HG02840 (cell line): Measurements from ENCODE around the gene KLK1.

ENCODE experiments used
- ATAC-seq: cut with Tn5 transposase; IDR thresholded peaks from one replicate; pipeline ENCODE4 v1.9.1; 2021; ENCODE audit warnings: mild to moderate bottlenecking, moderate library complexity, moderate number of reproducible peaks; ENCODE audit not compliant: unreplicated experiment, low FRiP score

KLK1 gene

GRCh38 chr19:50823389-50824042 lies at the start of gene KLK1:
Gene KLK1, minus strand, starts transcription at chr19:50823787. Its CDS starts 39 bp downstream, at chr19:50823748.
- no peak for ATAC-seq

GRCh38 chr19:50873056-50873455 lies 49.5 kb upstream of the KLK1 start, which contains the start of gene KLK2:
Gene KLK2, plus strand, starts transcription at chr19:50873439. Its CDS starts 35 bp downstream, at chr19:50873474.
- no peak for ATAC-seq

GRCh38 chr19:50870417-50871089 lies 47.0 kb upstream of the KLK1 start:
- no peak for ATAC-seq

DNA sequence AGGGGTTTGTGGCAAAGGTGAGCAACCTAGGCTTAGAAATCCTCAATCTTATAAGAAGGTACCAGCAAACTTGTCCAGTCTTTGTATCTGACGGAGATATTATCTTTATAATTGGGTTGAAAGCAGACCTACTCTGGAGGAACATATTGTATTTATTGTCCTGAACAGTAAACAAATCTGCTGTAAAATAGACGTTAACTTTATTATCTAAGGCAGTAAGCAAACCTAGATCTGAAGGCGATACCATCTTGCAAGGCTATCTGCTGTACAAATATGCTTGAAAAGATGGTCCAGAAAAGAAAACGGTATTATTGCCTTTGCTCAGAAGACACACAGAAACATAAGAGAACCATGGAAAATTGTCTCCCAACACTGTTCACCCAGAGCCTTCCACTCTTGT lies 45.9 kb upstream of the KLK1 start:
- ATAC-seq = no peak

DNA sequence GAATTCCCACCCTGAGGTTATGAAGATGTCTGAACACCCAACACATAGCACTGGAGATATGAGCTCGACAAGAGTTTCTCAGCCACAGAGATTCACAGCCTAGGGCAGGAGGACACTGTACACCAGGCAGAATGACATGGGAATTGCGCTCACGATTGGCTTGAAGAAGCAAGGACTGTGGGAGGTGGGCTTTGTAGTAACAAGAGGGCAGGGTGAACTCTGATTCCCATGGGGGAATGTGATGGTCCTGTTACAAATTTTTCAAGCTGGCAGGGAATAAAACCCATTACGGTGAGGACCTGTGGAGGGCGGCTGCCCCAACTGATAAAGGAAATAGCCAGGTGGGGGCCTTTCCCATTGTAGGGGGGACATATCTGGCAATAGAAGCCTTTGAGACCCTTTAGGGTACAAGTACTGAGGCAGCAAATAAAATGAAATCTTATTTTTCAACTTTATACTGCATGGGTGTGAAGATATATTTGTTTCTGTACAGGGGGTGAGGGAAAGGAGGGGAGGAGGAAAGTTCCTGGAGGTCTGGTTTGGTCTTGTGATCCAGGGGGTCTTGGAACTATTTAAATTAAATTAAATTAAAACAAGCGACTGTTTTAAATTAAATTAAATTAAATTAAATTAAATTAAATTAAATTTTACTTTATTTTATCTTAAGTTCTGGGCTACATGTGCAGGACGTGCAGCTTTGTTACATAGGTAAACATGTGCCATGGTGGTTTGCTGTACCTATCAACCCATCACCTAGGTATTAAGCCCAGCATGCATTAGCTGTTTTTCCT lies 38.1 kb upstream of the KLK1 start:
- no peak for ATAC-seq

DNA sequence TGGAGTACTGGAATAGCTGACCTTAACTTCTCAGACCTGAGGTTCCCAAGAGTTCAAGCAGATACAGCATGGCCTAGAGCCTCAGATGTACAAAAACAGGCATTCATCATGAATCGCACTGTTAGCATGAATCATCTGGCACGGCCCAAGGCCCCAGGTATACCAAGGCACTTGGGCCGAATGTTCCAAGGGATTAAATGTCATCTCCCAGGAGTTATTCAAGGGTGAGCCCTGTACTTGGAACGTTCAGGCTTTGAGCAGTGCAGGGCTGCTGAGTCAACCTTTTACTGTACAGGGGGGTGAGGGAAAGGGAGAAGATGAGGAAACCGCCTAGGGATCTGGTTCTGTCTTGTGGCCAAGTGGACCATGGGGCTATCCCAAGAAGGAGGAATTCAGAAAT lies 37.4 kb upstream of the KLK1 start:
- ATAC-seq = no peak

DNA sequence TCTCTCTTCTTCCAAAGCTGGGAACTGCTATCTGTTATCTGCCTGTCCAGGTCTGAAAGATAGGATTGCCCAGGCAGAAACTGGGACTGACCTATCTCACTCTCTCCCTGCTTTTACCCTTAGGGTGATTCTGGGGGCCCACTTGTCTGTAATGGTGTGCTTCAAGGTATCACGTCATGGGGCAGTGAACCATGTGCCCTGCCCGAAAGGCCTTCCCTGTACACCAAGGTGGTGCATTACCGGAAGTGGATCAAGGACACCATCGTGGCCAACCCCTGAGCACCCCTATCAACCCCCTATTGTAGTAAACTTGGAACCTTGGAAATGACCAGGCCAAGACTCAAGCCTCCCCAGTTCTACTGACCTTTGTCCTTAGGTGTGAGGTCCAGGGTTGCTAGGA lies 36.3 kb upstream of the KLK1 start:
- no peak for ATAC-seq

GRCh38 chr19:50858886-50859285 lies 35.3 kb upstream of the KLK1 start:
- ATAC-seq = no peak

GRCh38 chr19:50857366-50857765 lies 33.8 kb upstream of the KLK1 start:
- no peak for ATAC-seq

DNA sequence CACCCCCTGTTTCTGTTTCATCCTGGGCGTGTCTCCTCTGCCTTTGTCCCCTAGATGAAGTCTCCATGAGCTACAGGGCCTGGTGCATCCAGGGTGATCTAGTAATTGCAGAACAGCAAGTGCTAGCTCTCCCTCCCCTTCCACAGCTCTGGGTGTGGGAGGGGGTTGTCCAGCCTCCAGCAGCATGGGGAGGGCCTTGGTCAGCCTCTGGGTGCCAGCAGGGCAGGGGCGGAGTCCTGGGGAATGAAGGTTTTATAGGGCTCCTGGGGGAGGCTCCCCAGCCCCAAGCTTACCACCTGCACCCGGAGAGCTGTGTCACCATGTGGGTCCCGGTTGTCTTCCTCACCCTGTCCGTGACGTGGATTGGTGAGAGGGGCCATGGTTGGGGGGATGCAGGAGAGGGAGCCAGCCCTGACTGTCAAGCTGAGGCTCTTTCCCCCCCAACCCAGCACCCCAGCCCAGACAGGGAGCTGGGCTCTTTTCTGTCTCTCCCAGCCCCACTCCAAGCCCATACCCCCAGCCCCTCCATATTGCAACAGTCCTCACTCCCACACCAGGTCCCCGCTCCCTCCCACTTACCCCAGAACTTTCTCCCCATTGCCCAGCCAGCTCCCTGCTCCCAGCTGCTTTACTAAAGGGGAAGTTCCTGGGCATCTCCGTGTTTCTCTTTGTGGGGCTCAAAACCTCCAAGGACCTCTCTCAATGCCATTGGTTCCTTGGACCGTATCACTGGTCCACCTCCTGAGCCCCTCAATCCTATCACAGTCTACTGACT lies 31.2 kb upstream of the KLK1 start, which contains the start of gene KLK3:
Gene KLK3, plus strand, starts transcription at position 280 of the 775 bp plus-strand sequence. Its CDS starts 41 bp downstream, at position 321.
- no peak for ATAC-seq

DNA sequence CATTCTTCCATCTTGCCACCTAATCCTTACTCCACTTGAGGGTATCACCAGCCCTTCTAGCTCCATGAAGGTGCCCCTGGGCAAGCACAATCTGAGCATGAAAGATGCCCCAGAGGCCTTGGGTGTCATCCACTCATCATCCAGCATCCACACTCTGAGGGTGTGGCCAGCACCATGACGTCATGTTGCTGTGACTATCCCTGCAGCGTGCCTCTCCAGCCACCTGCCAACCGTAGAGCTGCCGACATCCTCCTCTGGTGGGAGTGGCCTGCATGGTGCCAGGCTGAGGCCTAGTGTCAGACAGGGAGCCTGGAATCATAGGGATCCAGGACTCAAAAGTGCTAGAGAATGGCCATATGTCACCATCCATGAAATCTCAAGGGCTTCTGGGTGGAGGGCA lies 28.0 kb upstream of the KLK1 start:
- ATAC-seq = no peak

DNA sequence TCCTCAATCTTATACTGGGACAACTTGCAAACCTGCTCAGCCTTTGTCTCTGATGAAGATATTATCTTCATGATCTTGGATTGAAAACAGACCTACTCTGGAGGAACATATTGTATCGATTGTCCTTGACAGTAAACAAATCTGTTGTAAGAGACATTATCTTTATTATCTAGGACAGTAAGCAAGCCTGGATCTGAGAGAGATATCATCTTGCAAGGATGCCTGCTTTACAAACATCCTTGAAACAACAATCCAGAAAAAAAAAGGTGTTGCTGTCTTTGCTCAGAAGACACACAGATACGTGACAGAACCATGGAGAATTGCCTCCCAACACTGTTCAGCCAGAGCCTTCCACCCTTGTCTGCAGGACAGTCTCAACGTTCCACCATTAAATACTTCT lies 27.2 kb upstream of the KLK1 start:
- no peak for ATAC-seq

DNA sequence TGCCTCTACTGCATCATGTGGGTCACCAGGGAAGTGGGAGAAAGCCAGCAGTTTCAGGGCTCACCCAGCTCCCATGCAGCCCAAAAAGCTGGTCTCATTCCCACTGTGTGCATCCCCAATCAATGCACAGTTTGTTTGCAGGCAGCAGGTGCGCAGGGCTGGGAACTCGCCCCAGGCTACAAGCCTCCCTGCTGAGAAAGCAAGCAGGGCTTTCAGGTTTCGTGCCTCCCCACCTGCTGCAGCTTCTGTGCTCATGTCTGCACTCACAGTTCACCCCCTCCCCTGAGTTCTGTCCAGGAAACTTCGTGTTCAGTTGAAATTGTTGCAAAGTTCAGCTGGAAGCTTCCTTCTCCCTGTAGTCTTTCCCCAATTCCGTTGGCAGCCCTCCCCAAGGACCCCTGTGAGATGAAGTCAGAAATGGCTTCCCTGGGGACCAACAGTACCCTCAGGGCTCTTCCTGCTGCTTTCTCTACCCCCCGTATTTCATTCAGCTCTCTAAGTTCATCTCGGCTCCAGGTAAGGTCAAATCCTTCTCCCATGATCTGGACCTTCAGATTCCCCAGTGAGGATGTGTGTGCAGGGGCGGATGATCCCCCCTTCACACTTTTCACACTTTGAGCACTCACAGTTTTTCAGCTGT lies 20.8 kb upstream of the KLK1 start:
- no peak for ATAC-seq

DNA sequence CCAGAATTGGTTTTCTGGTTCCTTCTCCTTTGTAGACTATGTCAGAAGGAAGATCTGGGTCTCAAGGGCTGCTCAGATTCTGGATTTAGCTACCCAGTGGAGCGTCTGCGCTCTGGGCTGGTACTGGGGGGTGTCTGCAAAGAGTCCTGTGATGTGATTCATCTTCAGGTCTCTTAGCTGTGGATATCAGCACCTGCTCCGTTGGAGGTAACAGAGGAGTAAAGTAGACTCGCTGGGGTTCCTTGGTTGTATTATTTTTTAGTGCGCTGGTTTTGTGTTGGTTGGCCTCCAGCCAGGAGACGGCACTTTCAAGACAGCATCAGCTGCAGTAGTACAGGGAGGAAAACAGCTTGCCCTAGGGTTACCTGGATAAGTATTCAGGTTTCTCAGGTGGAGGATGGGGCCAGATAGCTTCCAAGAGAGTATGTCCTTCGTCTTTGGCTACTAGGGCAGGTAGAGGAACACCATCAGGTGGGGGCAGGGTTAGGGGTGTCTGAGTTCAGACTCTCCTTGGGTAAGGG lies 20.2 kb upstream of the KLK1 start:
- no peak for ATAC-seq

- no peak for ATAC-seq
Observed at GRCh38 chr19:50843205-50843604, 19.6 kb upstream of the KLK1 start.

DNA sequence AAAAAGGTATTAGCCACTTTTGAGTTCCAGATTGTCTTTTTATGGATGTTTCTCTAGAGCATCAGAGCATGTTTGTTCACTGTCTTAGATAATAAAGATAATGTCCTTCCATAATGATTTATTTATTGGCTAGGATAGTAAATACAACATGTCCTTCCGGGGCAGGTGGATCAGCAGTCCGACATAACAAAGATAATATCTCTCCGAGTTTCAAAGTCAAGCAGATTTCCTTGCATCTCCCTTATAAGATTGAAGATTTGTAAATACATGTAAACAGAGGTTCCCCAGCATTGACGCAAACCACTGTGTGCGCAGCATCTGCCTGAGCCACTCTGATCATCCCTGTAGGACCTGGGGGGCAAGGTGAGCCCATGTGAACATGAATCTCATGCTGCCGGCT lies 18.5 kb upstream of the KLK1 start:
- no peak for ATAC-seq

DNA sequence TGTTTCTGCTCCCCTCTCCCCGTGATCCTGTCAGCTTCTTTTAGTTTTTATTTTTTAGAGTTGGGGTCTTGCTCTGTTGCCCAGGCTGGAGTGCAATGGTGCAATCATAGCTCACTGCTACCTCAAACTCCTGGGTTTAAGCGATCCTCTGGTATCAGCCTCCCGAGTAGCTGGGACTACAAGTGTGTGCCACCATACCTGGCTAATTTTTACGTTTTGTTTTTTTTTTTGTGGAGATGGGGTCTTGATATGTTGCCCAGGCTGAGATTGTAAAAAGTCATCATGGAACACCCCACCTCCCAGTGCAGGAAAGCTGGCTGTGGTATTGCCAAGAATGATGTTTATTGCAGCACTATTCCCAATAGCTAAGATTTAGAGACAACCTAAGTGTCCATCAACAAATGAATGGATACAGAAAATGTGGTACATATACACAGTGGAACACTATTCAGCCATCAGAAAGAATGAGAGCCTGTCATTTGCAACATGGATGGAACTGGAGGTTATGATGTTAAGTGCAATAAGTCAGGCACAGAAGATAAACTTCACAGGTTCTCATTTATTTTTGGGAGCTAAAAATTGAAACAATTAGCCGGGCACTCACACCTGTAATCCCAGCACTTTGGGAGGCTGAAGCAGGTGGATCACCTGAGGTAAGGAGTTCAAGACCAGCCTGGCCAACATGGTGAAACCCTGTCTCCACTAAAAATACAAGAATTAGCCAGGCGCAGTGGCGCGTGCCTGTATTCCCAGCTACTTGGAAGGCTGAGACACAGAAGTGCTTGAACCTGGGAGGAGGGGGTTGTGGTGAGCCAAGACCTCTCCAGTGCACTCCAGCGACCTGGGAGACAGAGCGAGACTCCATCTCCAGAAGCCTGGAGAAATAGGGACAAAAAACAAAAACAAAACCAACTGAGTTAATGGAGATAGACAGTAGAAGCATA lies 16.4 kb upstream of the KLK1 start:
- no peak for ATAC-seq

DNA sequence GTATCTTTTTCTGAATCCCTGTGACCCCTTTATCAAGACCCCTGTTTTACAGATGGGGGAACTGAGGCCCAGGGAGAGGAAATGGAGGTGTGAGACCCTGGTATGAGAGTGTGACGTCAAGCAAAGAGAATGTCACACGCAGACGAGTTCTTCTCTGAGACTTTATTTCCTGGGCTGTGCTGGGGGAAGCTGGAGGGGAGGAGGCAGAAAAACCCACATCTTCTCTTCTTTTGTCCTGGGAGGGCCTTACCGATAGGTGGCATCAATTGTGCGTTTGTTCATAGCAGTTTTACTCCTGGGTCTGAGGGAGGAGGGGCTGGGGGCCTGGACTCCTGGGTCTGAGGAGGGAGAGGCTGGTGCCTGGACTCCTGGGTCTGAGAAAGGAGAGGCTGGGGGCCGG lies 14.7 kb upstream of the KLK1 start:
- ATAC-seq = no peak

GRCh38 chr19:50837300-50837699 lies 13.7 kb upstream of the KLK1 start:
- ATAC-seq = no peak
